Tibial nerve (tissue), 4 donors: ENCODE data around the gene CCDC85B.

ENCODE experiments used
- EP300 ChIP-seq, 2 donors: sonication (generic); formaldehyde crosslinking; IDR thresholded peaks; one replicate each; pipeline ENCODE4 v1.6.1; 2017; ENCODE audit warnings: antibody characterized with exemption in 2 of 2, mild to moderate bottlenecking in 1 of 2
- POLR2A ChIP-seq, 2 donors: fragments of 450-650 bp; IDR thresholded peaks; one replicate each; pipeline ENCODE4 v1.6.1; 2017; ENCODE audit warnings: antibody characterized with exemption in 2 of 2, mild to moderate bottlenecking in 2 of 2, moderate library complexity in 2 of 2
- TF ChIP-seq, protein P1 (sequence below), 5 experiments: fragments of 200-600 bp in 3 of 5; fragments of 450-650 bp in 2 of 5; sonication (generic) in 3 of 5; IDR thresholded peaks; one replicate each; pipeline ENCODE4 v1.5.1; 2016 to 2019; ENCODE audit warnings: antibody characterized with exemption in 5 of 5, mild to moderate bottlenecking in 3 of 5, moderate library complexity in 2 of 5

DNA sequence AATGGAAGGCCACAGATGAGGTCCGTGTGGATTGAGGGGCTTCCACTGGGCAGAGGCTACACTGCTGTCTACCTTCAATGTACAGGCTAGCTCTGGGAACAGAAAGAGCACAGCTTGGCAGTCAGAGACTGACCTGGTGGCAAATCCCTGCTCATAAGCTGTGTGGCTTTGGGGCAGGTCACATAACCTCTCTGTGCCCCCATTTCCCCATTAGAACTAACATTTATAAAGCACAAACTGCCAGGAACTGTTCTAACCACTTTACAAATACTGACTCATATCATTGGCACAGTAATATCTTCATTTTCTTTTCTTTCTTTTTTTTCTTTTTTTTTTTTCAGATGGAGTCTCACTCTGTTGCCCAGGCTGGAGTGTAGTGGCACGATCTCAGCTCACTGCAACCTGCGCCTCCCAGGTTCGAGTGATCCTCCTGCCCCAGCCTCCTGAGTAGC lies 6.6 kb downstream of the CCDC85B start:
- TF ChIP-seq, protein P1, sequence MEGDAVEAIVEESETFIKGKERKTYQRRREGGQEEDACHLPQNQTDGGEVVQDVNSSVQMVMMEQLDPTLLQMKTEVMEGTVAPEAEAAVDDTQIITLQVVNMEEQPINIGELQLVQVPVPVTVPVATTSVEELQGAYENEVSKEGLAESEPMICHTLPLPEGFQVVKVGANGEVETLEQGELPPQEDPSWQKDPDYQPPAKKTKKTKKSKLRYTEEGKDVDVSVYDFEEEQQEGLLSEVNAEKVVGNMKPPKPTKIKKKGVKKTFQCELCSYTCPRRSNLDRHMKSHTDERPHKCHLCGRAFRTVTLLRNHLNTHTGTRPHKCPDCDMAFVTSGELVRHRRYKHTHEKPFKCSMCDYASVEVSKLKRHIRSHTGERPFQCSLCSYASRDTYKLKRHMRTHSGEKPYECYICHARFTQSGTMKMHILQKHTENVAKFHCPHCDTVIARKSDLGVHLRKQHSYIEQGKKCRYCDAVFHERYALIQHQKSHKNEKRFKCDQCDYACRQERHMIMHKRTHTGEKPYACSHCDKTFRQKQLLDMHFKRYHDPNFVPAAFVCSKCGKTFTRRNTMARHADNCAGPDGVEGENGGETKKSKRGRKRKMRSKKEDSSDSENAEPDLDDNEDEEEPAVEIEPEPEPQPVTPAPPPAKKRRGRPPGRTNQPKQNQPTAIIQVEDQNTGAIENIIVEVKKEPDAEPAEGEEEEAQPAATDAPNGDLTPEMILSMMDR (IDR thresholded peaks at IDR 0.05) = no peak
- no peak for TF ChIP-seq POLR2A (IDR thresholded peaks at IDR 0.05)
- TF ChIP-seq EP300 (IDR thresholded peaks at IDR 0.05) = no peak
